HepG2 (cell line): ENCODE data around the gene CACNB4. TPM values are rescaled to one million over a fixed set of nuclear protein-coding genes. Genes with fewer than 3 reads are reported as not detected.

Source experiments
- ATAC-seq: fragments of 200-7000 bp; cut with Tn5 transposase; 3 replicates; pipeline ENCODE4 v1.9.1; 2020; ENCODE audit warnings: mild to moderate bottlenecking, moderate library complexity
- BruUV-seq: library from RNA; stranded (reverse); fragments of 400-500 nt; replicated peaks from 2 replicates; lab custom pipeline; 2021; lab: Mats Ljungman, UMichigan
- CTCF ChIA-PET: fragments of 300-600 bp; formaldehyde crosslinking; extraction: SDS; loops from one replicate; lab custom pipeline; 2021; ENCODE audit warnings: low total read pairs, inconsistent platforms, low intra/inter-chr PET ratio; lab: Yijun Ruan, JAX
- POLR2A ChIA-PET: fragments of 350-600 bp; sonication (Branson Sonifier 250); formaldehyde crosslinking; loops from one replicate; lab custom pipeline; 2020; ENCODE audit warnings: antibody characterized with exemption, inconsistent platforms; lab: Yijun Ruan, JAX
- DNase-seq: peaks from one replicate; pipeline ENCODE4 v3.0.0-alpha.2; 2015; ENCODE audit warnings: low spot score
- FAIRE-seq: peaks from 3 replicates; lab custom pipeline; 2011; peaks lifted over from hg19 to GRCh38; lab: Jason Lieb, UNC
- H2AFZ ChIP-seq: one replicate; pipeline ENCODE4 v1.6.1; 2011; ENCODE audit warnings: low read length, inconsistent platforms
- H3K27ac ChIP-seq: fragments of 300-600 bp; 3 replicates; pipeline ENCODE4 v1.8.0; 2011; ENCODE audit warnings: mixed run types, mild to moderate bottlenecking, mixed read lengths, low read length, inconsistent platforms; ENCODE audit not compliant: insufficient read depth; ENCODE audit errors: extremely low read length
- H3K27me3 ChIP-seq, 2 experiments: fragments of 200-600 bp in 1 of 2; 2 replicates in 1 of 2; 3 replicates in 1 of 2; pipeline versions ENCODE4 v1.6.0 to v1.8.0; 2011; ENCODE audit warnings: low read length in 2 of 2, mild to moderate bottlenecking in 2 of 2, moderate library complexity in 2 of 2, inconsistent platforms in 1 of 2; ENCODE audit not compliant: insufficient read depth in 2 of 2, control insufficient read depth in 1 of 2
- H3K36me3 ChIP-seq, 2 experiments: fragments of 200-600 bp in 1 of 2; replicated peaks in 1 of 2; 2 replicates in 1 of 2; 3 replicates in 1 of 2; pipeline versions ENCODE4 v1.5.1 to v1.8.0; 2011; ENCODE audit warnings: low read length in 2 of 2, inconsistent platforms in 1 of 2; ENCODE audit not compliant: insufficient read depth in 2 of 2, control insufficient read depth in 1 of 2
- H3K4me1 ChIP-seq: 2 replicates; pipeline ENCODE4 v1.5.1; 2012; ENCODE audit warnings: low read length, inconsistent platforms; ENCODE audit not compliant: insufficient read depth
- H3K4me2 ChIP-seq: 2 replicates; pipeline ENCODE4 v1.6.0; 2011; ENCODE audit warnings: low read depth, low read length, inconsistent platforms
- H3K4me3 ChIP-seq, 3 experiments: fragments of 200-600 bp in 1 of 3; sonication (generic), shearing (Covaris generic) in 1 of 3; replicated peaks in 1 of 3; 2 replicates each; pipeline ENCODE4 v1.5.1; 2011 to 2016; ENCODE audit warnings: low read length in 3 of 3, inconsistent platforms in 2 of 3, low read depth in 2 of 3, mild to moderate bottlenecking in 2 of 3, control low read depth in 1 of 3, mixed read lengths in 1 of 3; ENCODE audit not compliant: insufficient read depth in 1 of 3
- H3K79me2 ChIP-seq: one replicate; pipeline ENCODE4 v1.6.1; 2011; ENCODE audit warnings: low read length, inconsistent platforms; ENCODE audit not compliant: insufficient read depth
- H3K9ac ChIP-seq: 2 replicates; pipeline ENCODE4 v1.6.0; 2011; ENCODE audit warnings: mild to moderate bottlenecking, low read depth, low read length, inconsistent platforms; ENCODE audit not compliant: insufficient read depth
- H3K9me3 ChIP-seq: 2 replicates; pipeline ENCODE4 v1.5.1; 2012; ENCODE audit warnings: mild to moderate bottlenecking, low read length
- H4K20me1 ChIP-seq: 2 replicates; pipeline ENCODE4 v1.6.0; 2011; ENCODE audit warnings: inconsistent platforms, mild to moderate bottlenecking, low read length, moderate library complexity; ENCODE audit not compliant: insufficient read depth
- HMGXB3 ChIP-seq: sonication (generic); formaldehyde crosslinking; IDR thresholded peaks from 2 replicates; pipeline ENCODE4 v1.4.0; 2020; ENCODE audit warnings: missing genetic modification reagents, borderline replicate concordance
- KLF16 ChIP-seq, 2 experiments: sonication (generic) in 1 of 2; formaldehyde crosslinking in 1 of 2; IDR thresholded peaks; 2 replicates each; pipeline versions ENCODE4 v1.6.1 to v1.8.0; 2016 to 2023; ENCODE audit warnings: missing genetic modification reagents in 2 of 2, missing compliant biosample characterization in 1 of 2
- KMT2B ChIP-seq: IDR thresholded peaks from 2 replicates; pipeline ENCODE4 v1.6.1; 2016; ENCODE audit warnings: missing genetic modification reagents, missing compliant biosample characterization
- SOX13 ChIP-seq, 3 experiments: fragments of 450-650 bp in 1 of 3; sonication (generic) in 1 of 3; formaldehyde crosslinking in 1 of 3; IDR thresholded peaks in 2 of 3; conservative IDR thresholded peaks in 1 of 3; 2 replicates each; pipeline versions ENCODE4 v1.5.0 to v1.6.1; 2016 to 2020; ENCODE audit warnings: antibody characterized with exemption in 1 of 3, mild to moderate bottlenecking in 1 of 3, missing compliant biosample characterization in 1 of 3, missing genetic modification reagents in 1 of 3, moderate library complexity in 1 of 3
- SUZ12 ChIP-seq: fragments of 150-350 bp; IDR thresholded peaks from 2 replicates; pipeline ENCODE4 v1.6.1; 2014; ENCODE audit warnings: low read depth, low read length
- ZNF337 ChIP-seq: sonication (generic); formaldehyde crosslinking; IDR thresholded peaks from 2 replicates; pipeline ENCODE4 v1.5.1; 2020; ENCODE audit warnings: missing genetic modification reagents, low read depth, mild to moderate bottlenecking, borderline replicate concordance
- ZNF562 ChIP-seq: sonication (generic); formaldehyde crosslinking; IDR thresholded peaks from 2 replicates; pipeline ENCODE4 v1.8.0; 2022; ENCODE audit warnings: missing genetic modification reagents, borderline replicate concordance
- ZNF629 ChIP-seq: sonication (generic); formaldehyde crosslinking; conservative IDR thresholded peaks from 2 replicates; pipeline ENCODE4 v1.5.0; 2020; ENCODE audit warnings: missing genetic modification reagents
- ZNF687 ChIP-seq: sonication (generic); formaldehyde crosslinking; IDR thresholded peaks from 2 replicates; pipeline ENCODE4 v1.5.1; 2020; ENCODE audit warnings: mild to moderate bottlenecking, missing genetic modification reagents, moderate library complexity
- WGBS: methylation state at CpG from one replicate; pipeline ENCODE4 v1.1.6; 2017; ENCODE audit warnings: low lambda C conversion rate; 5-methylcytosine and 5-hydroxymethylcytosine counted together
- in situ Hi-C: cut with HindIII; loops from 2 replicates; pipeline ENCODE4 v1.10.0; 2017; ENCODE audit warnings: low pct_unique_long_range_greater_than_20kb; ENCODE audit not compliant: extremely low pct_ligation_motif_present
- intact Hi-C: fragments of 100-400 bp; cut with micrococcal nuclease; formaldehyde crosslinking; loops from one replicate; pipeline ENCODE4 v1.10.0; 2022; ENCODE audit not compliant: unreplicated experiment
- polyA plus RNA-seq, 8 experiments: library from polyadenylated mRNA; depleted of rRNA in 3 of 8; stranded (reverse) in 7 of 8; unstranded in 1 of 8; fragments of >200 nt; fragmentation: Illumina TruSeq in 4 of 8; extraction: Trizol in 4 of 8; gene quantifications; 2 replicates each; pipeline versions ENCODE4 v1.2.1 to v1.2.3, GENCODE V29; 2011 to 2016; ENCODE audit warnings: low read depth in 4 of 8, missing spikeins in 1 of 8, mixed read lengths in 1 of 8; ENCODE audit not compliant: insufficient read depth in 1 of 8
- total RNA-seq, 5 experiments: library from RNA; depleted of rRNA; stranded (reverse); fragments of >200 nt; fragmentation: Illumina TruSeq; extraction: Trizol; gene quantifications; 2 replicates each; pipeline ENCODE4 v1.2.3, GENCODE V29; 2016; ENCODE audit warnings: low read depth in 1 of 5
- TF ChIP-seq, protein P1 (sequence below): sonication (generic); formaldehyde crosslinking; IDR thresholded peaks from 2 replicates; pipeline ENCODE4 v1.5.0; 2020; ENCODE audit warnings: mild to moderate bottlenecking, missing genetic modification reagents
- TF ChIP-seq, protein P2 (sequence below): sonication (generic); formaldehyde crosslinking; IDR thresholded peaks from 2 replicates; pipeline ENCODE4 v1.5.0; 2020; ENCODE audit warnings: mild to moderate bottlenecking, missing genetic modification reagents

The CACNB4 gene
- total and polyA plus RNA-seq, 2 of the 13 experiments (the other 11 are each of a cell fraction or from before 2014, with no cell fraction given): 5.1 to 14.3 TPM

DNA sequence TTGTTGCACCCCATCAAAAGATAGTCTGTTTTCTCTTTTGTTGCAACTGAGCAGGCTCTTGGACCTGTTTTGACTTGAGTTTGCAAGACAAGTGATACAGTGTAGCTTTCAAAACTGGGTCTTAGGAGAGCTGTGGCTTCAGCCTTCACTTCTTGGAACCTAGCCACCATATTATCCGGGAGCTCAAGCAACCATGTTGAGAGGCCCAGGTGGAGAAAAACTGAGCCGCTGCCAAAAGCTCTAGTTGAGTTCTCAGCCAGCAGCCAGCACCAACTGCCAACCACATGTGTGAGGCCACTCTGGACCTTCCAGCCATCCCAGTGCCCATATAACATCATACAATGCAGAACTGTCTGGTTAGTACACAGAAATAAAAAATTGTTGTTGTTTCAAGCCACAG is 5.4 kb downstream of the CACNB4 start:
- FAIRE-seq: no peak
- H2AFZ ChIP-seq: no peak overlapping the region
- H3K4me2 ChIP-seq: no peak overlapping the region
- ATAC-seq: no peak
- H3K9me3 ChIP-seq: no peaks in the 10 kb centered on the region
- H3K9ac ChIP-seq: no peak overlapping the region
- no TSS peak for BruUV-seq
- intact Hi-C loops: no loop called here
- ChIA-PET CTCF (no interaction called here), POLR2A (no interaction called here)
- H3K4me1 ChIP-seq: peaks cover 16% of the 10 kb centered on the region
- no peaks in the 10 kb centered on the region for H3K79me2 ChIP-seq
- peaks cover 6 to 51% of the 10 kb centered on the region in 2 experiments; a peak in 4 of 5 replicates for H3K27me3 ChIP-seq
- H4K20me1 ChIP-seq: no peaks in the 10 kb centered on the region; the same call in 1 of the 2 replicates
- no peak for DNase-seq
- no peak overlapping the region for H3K4me3 ChIP-seq
- whole genome bisulfite sequencing: 22% methylated on average over 2 of the region's 2 CpGs
- H3K36me3 ChIP-seq: no peaks in the 10 kb centered on the region
- in situ Hi-C loops: no loop called here
- H3K27ac ChIP-seq: no peak overlapping the region
- TF ChIP-seq KMT2B: no peak
- TF ChIP-seq KLF16 (CRISPR knock-in tag; IDR thresholded peaks at IDR 0.05): no peak
- no peak for TF ChIP-seq ZNF562 (CRISPR knock-in tag)
- TF ChIP-seq SUZ12: no peak
- TF ChIP-seq HMGXB3 (CRISPR knock-in tag): no peak
- TF ChIP-seq ZNF629 (CRISPR knock-in tag): no peak
- TF ChIP-seq, protein P1, sequence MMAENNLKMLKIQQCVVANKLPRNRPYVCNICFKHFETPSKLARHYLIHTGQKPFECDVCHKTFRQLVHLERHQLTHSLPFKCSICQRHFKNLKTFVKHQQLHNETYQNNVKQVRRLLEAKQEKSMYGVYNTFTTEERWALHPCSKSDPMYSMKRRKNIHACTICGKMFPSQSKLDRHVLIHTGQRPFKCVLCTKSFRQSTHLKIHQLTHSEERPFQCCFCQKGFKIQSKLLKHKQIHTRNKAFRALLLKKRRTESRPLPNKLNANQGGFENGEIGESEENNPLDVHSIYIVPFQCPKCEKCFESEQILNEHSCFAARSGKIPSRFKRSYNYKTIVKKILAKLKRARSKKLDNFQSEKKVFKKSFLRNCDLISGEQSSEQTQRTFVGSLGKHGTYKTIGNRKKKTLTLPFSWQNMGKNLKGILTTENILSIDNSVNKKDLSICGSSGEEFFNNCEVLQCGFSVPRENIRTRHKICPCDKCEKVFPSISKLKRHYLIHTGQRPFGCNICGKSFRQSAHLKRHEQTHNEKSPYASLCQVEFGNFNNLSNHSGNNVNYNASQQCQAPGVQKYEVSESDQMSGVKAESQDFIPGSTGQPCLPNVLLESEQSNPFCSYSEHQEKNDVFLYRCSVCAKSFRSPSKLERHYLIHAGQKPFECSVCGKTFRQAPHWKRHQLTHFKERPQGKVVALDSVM (CRISPR knock-in tag): no peak
- TF ChIP-seq ZNF687 (CRISPR knock-in tag): no peak
- TF ChIP-seq, protein P2, sequence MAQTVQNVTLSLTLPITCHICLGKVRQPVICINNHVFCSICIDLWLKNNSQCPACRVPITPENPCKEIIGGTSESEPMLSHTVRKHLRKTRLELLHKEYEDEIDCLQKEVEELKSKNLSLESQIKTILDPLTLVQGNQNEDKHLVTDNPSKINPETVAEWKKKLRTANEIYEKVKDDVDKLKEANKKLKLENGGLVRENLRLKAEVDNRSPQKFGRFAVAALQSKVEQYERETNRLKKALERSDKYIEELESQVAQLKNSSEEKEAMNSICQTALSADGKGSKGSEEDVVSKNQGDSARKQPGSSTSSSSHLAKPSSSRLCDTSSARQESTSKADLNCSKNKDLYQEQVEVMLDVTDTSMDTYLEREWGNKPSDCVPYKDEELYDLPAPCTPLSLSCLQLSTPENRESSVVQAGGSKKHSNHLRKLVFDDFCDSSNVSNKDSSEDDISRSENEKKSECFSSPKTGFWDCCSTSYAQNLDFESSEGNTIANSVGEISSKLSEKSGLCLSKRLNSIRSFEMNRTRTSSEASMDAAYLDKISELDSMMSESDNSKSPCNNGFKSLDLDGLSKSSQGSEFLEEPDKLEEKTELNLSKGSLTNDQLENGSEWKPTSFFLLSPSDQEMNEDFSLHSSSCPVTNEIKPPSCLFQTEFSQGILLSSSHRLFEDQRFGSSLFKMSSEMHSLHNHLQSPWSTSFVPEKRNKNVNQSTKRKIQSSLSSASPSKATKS (CRISPR knock-in tag): no peak
- no peak for TF ChIP-seq SOX13 (IDR thresholded peaks at IDR 0.05)
- TF ChIP-seq SOX13 (CRISPR knock-in tag; conservative IDR thresholded peaks at IDR 0.05 in 1 of 2, IDR thresholded peaks at IDR 0.05 in 1 of 2): no peak
- TF ChIP-seq ZNF337 (CRISPR knock-in tag): no peak
